KG1 (cell line): ENCODE measurements around the gene CHGA.

Experiments used
- DNase-seq: peaks from one replicate; lab custom pipeline; 2025; lab: John Stamatoyannopoulos, UW

The CHGA gene, protein sequence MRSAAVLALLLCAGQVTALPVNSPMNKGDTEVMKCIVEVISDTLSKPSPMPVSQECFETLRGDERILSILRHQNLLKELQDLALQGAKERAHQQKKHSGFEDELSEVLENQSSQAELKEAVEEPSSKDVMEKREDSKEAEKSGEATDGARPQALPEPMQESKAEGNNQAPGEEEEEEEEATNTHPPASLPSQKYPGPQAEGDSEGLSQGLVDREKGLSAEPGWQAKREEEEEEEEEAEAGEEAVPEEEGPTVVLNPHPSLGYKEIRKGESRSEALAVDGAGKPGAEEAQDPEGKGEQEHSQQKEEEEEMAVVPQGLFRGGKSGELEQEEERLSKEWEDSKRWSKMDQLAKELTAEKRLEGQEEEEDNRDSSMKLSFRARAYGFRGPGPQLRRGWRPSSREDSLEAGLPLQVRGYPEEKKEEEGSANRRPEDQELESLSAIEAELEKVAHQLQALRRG

DNA sequence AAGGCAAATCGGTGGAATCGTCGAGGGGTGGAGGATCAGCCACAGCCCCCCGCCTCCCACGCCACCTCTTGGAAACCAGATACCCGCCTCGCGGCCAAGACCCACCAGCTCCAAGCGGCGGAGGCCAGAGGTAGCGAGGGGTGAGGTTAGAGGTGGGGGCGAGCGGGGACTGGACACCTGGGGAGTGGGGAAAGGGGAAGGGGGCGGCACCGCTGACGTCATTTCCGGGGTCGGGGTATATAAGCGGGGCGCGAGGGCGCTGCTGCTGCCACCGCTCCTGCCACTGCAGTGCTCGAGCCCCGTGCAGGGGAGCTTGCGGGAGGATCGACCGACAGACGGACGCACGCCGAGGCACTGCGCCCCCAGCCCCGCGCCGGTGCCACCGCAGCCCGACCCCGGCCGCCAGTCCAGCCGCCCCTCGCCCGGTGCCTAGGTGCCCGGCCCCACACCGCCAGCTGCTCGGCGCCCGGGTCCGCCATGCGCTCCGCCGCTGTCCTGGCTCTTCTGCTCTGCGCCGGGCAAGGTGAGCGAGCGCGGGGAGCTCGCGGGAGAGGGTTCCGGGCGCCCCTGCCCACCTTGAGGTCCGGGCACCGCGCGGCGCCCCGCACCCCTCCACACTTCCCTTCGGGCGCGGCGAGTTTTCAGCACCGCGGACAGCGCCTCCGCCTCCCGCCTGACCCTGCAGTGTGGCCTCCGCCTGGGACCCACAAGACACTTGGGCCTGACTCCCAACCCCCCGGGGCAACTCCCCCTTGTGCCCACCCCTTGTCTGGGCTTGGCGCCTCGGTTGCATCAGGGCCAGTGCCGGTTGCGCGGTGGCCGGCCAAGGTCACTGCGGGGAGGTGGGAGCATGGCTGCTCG is at the start of gene CHGA:
Gene CHGA (plus strand): TSS at position 268 of the 861 bp plus-strand sequence. CDS start 210 bp downstream, at position 478.
- DNase-seq = no peak

DNA sequence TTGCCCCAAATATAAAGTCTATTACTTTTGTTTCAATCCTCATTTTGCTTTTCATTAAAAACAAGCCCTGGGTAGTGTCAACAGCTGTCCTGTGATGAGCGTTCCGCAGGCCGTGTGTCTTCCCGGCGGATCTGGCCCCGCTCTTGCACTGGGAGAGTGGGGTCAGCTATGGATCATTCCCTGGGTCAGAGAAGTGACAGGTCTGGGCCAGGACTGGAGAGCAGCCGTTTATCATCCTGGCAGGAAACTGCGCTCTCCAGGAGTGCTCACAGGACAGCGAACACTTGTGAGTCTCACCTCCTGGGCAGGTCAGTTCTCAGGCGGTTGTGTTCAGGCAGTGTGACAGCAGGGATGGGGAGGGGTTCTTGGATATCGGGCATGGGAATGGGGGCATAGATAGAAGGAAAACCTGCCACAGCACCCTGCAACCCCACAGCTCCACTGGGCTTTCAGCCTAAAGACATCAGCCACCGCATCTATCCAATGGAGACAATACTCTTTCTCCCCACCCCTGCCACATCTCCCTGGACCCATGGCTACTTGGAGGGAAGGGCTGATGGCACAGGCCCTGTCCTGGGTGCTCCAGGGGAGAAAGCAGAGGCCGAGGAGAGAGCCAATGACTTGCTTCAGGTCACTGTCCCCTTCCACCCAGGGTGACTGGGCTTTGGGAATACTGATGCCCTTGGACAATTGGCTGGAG is 47.8 kb upstream of the CHGA start:
- no peak for DNase-seq

DNA sequence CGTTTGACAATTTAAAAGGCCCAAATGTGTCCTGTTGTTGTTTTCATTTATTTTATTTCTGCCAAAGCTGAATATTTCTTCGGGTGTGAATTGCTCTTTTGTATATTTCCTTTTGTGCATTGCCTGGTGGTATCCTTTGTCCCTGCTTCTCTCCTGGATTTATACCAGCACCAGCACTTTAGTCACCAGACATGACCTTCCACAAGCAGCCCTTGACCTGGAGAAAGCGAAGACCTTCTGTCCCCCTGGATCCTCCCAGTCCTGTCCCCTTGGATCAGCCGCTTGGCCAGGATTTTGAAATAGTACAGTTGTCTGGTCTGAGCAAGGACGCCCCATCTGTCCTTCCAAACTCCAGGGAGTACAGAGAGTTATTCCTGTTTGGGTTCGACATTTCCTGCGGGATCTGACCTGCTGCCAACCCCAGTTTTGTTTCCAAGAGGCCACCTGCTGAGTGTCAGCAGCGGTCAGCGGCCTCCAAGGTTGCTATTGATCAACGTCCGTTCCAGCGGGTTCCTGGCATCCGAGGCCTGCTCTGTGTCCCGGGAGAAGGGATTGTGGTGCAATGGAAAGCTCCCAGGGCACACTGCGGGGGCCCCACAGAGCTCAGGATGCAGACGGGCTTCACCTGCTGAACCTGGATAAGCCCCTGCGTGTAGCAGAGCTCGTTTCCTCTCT is 45.1 kb upstream of the CHGA start:
- no peak for DNase-seq

DNA sequence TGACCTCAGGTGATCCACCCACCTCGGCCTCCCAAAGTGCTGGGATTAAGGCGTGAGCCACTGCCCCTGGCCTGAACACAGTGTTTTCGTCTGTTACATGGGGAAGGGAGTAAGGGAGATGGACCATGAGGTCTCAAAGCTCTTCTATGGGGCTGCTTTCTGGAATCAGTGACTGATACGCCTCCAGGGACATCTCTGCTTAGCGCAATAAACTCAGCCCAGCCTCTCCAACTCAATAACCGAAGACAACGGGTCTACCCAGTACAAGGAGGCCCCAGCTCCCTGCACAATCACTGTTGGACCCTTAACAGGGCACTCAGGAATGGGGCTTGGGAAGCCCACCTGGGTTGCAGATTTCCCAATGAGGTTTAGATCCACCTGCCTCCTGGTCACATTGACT is 42.6 kb upstream of the CHGA start:
- no peak for DNase-seq

DNA sequence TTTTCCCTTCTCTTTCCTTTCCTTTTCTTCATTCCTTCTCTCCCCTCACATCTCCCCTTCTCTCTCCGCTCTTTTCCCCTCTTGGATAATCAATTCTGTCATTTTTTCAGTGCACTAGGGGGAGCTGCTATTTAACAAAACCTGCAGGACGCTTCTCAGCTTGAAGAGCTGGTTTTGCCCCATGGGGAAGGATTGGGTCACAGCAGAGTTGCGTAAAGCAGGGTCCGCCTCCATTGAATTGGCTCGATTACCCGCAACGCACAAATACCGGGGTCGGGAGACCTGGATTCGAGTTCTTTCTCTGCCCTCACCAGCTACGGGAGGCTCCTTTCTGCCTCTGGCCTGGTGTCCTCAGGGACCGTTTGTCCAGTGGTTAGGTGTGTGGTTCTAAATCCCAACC is 42.1 kb upstream of the CHGA start:
- no peak for DNase-seq

DNA sequence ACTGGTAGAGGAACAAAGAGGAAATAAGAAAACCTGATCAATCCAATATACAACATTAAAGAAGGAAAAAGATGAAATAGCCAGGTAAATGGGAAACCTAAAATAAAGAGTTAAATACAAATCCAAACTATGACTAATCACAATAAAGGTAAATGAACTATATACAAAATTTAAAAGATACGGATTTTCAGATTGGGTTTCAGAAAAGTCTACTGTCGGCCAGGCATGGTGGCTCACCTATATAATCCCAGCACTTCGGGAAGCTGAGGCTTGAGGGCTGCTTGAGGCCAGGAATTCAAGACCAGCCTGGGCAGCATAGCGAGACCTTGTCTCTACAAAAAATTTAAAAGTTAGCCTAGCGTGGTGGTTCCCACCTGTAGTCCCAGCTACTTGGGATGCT is 39.9 kb upstream of the CHGA start:
- no peak for DNase-seq

DNA sequence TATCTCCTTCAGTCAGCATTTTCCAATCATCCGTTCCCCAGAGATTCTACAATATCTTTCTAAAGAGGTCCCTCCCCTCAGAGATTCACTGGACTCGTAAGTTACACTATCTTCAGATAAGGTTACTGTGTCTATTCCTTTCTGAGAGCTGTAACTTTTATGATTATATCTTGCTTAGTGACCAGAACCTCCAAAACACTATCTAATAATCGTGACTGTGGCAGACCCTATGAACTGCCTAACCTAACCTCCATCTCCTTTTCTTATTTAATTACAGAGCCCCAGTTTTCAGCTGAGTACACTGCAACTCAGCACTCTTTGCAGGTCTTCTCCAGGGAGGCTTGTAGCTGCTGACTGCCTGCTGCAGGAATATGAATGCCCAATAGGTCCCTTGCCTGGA is 38.5 kb upstream of the CHGA start:
- no peak for DNase-seq

DNA sequence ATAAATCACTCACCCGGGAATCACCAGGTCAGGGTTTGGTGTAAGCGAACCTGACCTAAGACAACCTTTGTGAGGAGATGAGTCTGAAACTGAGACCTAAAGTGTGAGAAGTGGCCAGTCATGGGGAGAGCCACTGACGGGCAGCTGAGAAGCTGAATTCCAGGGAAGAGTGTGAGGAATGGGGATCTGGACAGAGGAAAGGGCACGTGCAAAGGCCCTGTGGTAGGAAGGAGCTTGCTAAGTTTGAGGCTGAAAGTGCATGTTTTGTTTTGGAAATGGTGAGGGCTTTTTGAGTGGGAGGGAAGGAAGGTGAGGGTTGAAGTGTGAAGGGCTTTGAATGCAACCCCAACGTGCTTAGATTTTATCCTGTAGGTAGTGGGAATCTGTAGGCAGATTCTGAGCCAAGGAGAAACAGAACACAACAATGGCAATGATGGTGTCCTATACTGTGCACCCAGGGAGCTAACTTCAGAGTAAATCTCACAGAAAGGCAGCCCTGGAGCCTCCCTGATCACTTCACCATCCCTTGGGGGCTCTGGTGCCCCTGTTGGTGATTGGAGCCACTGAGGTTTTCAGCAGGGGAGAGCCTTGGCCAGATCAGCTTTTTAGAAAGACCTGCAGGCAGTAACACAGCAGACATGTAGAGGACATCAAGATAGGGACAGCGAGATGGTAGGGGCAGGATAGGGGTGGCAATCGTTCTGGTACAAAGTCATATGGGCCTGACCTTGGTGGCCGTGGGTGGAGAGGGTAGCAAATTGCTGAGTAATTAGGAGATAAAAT is 37.5 kb upstream of the CHGA start:
- no peak for DNase-seq

DNA sequence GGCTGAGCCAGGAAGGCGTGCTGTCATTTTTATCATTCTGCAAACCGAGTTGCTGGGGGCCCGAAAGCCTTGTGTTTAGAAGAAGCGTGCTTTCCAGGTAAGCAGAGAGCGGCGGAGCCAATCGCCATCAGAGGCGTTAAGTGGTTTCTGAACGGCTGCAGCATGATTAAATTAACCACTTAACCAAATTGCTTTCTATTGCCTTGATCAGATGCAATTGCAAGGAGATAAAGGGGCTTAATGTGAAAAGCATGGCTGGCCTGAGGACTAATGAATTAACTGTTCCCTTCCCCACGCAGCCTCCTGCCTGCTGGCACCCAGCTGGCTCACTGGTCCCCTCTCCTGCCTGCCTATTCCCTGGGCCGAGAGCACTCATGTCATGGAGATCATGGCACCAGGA is 36.6 kb upstream of the CHGA start:
- DNase-seq = no peak

DNA sequence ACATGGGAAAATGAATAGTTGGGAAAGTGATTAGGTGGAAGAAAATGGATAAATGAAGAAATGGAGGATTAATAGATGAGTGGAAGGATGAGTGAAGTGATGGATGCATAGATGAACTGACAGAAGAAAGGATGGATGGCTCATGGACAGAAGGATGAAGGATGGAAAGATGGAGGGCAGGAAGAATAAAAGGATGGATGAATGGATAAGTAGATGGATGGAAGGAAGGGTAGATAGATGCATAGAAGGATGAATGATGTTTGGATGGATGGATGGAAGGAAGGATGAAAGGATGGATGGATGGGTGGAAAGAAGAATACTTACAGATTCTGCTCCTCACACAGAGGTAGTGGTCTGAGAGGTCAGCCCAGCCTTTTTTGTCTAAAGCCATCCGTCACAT is 35.8 kb upstream of the CHGA start:
- DNase-seq = no peak

DNA sequence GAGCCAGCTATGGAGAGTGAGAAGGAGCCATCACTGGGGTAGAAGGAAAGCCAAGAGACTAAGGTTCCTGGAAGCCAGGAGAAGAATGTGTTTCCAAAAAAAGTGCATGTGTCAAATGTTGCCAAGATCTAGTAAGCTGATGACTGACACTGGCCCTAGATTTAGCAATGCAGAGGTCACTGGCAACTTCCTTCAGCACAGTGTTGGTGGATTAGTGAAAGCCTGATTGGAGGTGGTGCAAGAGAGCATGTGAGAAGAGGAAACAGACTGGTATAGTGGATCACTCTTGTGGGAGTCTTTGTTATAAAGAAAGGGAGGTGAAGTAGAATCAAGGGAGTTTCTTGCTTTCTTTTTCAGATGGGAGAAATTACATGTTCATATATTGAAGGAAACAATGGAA is 34.1 kb upstream of the CHGA start:
- DNase-seq = no peak

DNA sequence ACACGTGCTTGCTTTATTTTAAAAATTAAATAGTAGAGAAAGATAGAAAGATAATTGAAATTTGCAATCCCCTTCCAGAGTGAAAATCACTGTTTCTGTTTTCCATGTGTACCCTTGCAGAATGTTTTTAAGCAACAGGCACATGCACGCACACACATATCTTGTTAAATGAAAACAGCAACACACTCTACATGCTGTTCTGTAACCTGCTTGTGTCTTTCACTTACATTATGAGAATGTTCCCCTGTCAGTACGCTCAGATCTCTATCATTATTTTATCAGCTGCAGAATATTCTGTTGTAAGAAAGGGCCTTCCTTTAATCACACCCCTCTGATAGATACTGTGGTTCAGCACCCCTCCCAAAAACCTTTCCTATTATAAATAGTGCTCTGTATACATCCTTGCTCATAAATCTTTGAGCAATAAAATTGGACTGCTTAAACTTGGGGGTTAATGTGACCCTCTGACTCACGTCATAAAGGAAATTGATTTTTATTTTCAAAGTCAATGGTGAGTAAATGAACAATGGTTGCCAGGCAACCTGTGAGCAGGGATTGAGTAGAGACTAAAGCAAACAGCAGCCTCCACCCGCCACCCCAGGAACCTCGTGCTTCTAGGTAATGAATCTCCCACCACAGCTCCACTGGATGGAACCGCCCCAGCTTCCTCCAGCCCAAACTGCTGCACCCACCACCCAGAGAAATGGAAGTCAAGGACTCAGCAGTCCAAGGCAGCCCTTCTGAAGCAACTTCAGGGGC is 31.9 kb upstream of the CHGA start:
- no peak for DNase-seq

DNA sequence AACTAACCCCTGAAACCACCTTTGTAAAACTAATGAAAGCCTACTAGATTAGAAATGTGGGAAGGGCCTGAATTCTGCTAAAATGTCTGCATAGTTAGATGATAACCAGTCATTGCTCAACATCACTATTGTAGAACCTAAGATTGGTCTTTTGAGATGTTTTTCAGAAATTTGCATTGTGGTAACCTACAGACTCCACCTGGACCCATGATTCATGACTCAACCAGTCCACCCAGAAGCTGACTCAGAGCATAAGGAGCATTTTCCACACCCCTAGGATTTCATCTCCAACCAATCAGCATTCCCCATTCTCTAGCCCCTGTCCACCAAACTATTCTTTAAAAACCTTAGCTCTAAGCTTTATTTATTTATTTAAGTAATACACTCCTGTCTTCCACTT is 30.4 kb upstream of the CHGA start:
- no peak for DNase-seq

DNA sequence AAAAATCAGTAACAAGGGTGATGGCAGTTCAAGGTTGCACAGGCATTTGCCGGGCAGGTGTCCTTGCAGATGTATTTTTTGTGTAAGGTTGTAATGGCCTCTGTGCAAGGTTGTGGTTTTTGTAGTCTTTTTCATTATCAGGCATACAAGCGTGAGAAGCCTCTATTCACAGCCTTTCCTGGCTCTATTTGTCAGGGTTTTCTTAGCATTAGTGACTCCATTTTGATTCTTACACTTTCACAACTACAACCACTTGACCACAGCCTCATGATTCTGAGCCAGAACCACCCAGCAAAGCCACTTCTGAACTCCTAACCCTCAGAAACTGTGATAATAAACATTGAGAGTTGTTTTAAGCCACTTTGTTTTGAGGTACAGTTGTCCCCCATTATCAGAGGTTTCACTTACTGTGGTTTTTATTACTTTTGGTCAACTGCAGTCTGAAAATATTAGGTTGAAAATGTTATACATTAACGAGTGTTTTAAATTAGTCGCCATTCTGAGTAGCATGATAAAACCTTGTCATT is 27.5 kb upstream of the CHGA start:
- no peak for DNase-seq

DNA sequence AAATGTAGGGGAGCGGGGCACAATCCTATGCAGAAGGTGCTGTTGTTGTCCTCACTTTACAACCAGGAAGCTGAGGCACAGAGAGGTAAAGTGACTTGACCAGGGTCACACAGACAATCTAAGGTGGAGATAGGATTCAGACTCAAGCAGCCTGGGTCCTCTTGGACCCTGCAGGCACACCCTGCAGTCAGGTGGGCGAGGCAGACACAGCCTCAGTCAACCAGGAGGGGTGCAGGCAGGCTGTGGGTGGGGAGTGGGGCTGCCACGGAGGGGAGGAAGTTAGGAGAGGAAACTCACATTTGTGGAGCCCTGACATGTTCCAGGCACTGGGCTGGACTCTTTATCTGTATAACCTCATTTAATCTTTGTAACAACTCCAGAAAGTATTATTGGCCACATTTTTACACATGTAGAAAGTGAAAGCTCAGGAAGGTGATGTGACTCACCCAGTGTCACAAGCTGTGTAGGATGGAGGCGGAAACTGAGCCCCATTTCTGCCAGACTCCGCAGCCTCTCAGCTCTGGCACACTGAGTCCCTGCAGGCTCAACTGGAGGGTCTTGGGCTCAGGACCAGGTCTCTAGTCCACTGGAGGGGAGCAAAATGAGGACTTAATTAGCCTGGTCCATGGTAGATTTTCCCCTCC is 24.9 kb upstream of the CHGA start:
- DNase-seq = no peak

DNA sequence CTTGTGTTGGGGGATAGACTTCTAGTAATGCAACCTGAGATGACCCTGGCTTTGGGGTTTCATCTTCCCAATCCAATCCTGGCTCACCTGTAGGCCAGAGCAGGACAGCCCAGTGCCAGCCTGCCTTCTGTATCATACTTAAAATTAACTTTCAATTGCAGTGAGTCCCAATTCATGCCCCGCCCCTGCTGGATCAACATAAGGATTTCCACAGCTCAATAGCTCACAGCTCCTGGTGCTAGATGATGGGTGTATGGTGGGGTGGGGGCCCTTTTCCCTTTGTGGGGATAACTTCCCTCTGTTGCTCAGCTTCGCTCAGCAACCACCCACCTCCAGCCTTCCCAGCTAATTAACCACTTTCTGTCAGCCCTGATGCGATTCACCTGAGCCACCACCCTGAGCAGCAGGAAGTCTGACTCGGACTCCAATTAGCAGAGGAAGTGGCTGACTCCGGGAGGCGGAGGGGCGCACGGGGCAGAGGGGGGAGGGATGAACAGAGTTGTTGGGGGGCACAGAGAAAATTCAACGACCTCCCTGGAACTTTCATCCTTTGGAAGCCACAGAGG is 24.3 kb upstream of the CHGA start:
- DNase-seq = no peak

DNA sequence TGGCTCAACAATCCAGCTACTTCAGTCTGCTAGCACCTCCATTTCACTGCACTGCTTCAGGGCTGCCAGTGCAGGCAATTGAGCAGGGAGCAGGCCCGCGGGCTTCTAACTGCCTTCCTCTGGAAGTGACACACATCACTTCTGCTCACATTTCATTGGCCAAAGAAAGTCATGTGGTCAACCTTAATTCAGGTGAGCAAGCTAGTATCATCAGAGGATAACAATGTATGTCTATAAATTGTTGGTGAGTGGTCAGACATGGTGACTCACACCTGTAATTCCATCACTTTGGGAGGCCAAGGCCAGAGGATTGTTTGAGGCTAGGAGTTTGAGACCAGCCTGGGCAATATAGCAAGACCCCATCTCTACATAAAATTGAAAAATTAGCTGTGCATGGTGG is 22.3 kb upstream of the CHGA start:
- DNase-seq = no peak

DNA sequence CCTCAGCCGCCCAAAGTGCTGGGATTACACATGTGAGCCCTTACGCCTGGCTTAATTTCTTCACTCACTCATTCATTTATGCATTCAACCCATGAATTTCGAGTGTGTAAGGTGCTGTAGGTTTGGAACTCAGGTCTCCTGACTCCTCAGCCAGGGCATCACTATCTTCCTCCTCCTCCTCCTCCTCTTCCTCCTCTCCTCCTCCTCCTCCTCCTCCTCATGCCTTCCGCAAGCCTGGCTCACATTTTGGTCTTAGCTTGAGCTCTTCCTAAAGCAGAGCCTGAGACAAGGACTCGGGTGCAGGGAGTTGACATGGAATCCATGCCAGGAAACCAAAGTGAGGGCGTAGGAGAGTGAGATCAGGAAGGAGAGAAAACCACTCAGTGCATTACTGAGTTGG is 20.8 kb upstream of the CHGA start:
- DNase-seq = no peak

DNA sequence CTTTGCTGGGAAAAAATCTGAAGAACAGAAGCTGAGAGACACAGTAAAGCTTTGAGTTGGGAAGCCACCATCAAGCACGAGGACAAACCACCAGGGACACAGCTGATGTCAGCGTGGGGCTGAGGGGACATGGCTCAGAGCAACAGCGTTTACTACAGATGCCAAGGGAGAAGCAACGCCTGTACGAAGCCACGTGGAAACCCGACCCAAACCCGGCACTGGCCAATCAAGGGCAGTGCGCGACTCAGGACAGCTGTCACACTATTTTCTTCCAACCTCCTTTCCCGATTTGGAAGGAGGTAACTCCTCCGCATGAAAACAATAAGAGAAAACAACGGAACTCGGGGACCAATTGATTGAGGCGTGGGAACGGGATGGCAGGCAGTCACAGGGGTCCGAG is 20.2 kb upstream of the CHGA start:
- no peak for DNase-seq
